Measurements from ENCODE around the gene SLC22A31.
"Not testable (repeated sequence)": the region's sequence is repeated elsewhere in the genome, so short reads cannot be mapped to it uniquely, and the experiment has no call there.

Gene SLC22A31

GRCh38 chr16:89200124-89200849 lies at the start of gene SLC22A31:
TSS of gene SLC22A31 (minus strand) at chr16:89200537. CDS start at chr16:89200501, 36 bp downstream.
- peak; percentile 55 for DNase-seq

- DNase-seq, result no peak
Measured at GRCh38 chr16:89248196-89248982, 48.1 kb upstream of the SLC22A31 start.

GRCh38 chr16:89247734-89248075 lies 47.4 kb upstream of the SLC22A31 start:
- DNase-seq, result not testable (repeated sequence)

- DNase-seq, result peak; percentile 100
Measured at GRCh38 chr16:89246903-89247733, 46.8 kb upstream of the SLC22A31 start.

- no peak for DNase-seq
Measured at GRCh38 chr16:89246383-89246902, 46.1 kb upstream of the SLC22A31 start.

GRCh38 chr16:89244754-89245153 lies 44.4 kb upstream of the SLC22A31 start:
- DNase-seq, result no peak

GRCh38 chr16:89244264-89244663 lies 43.9 kb upstream of the SLC22A31 start:
- DNase-seq, result not testable (repeated sequence)

- no peak for DNase-seq
Measured at GRCh38 chr16:89243664-89244063, 43.3 kb upstream of the SLC22A31 start.

- no peak for DNase-seq
Measured at GRCh38 chr16:89242795-89243200, 42.5 kb upstream of the SLC22A31 start.

GRCh38 chr16:89241187-89242007 lies 41.1 kb upstream of the SLC22A31 start:
- DNase-seq, result peak; percentile 86

GRCh38 chr16:89237733-89238132 lies 37.4 kb upstream of the SLC22A31 start:
- no peak for DNase-seq

GRCh38 chr16:89233678-89234490 lies 33.5 kb upstream of the SLC22A31 start:
- no peak for DNase-seq

- no peak for DNase-seq
Measured at GRCh38 chr16:89232107-89232506, 31.8 kb upstream of the SLC22A31 start.

GRCh38 chr16:89230255-89230654 lies 29.9 kb upstream of the SLC22A31 start:
- DNase-seq, result no peak

GRCh38 chr16:89224665-89225064 lies 24.3 kb upstream of the SLC22A31 start:
- no peak for DNase-seq

GRCh38 chr16:89222931-89223330 lies 22.6 kb upstream of the SLC22A31 start:
- no peak for DNase-seq

GRCh38 chr16:89221604-89222003 lies 21.3 kb upstream of the SLC22A31 start:
- no peak for DNase-seq

- DNase-seq, result no peak
Measured at GRCh38 chr16:89219365-89219764, 19.0 kb upstream of the SLC22A31 start.

- peak; percentile 87 for DNase-seq
Measured at GRCh38 chr16:89217388-89218191, 17.3 kb upstream of the SLC22A31 start, which contains the start of gene ZNF778. TSS of gene ZNF778 (plus strand) at chr16:89217703. CDS start at chr16:89221128, 3,425 bp downstream.

- no peak for DNase-seq
Measured at GRCh38 chr16:89217138-89217387, 16.7 kb upstream of the SLC22A31 start.
